ENCODE measurements around the gene SH3TC1. TPM values are rescaled to one million over a fixed set of nuclear protein-coding genes. Genes with fewer than 3 reads are reported as not detected.

SH3TC1 gene
- total and polyA plus RNA-seq, 2 of the 13 experiments (the other 11 are each of a cell fraction or from before 2014, with no cell fraction given): 14.9 to 21.8 TPM

GRCh38 chr4:8278009-8278395, 78.9 kb downstream of the SH3TC1 start:
- FAIRE-seq (no peak), ATAC-seq (no peak), DNase-seq (ENCODE audit: low spot score) (no peak)
- 51% methylated on average over 5 of the region's 6 CpGs for WGBS (ENCODE audit: low lambda C conversion rate)
- POLR2A ChIA-PET: no interaction called here
- intact Hi-C loops (cut with micrococcal nuclease; ENCODE audit: unreplicated experiment) (no loop called here), in situ Hi-C loops (cut with HindIII; ENCODE audit: extremely low pct_ligation_motif_present, low pct_unique_long_range_greater_than_20kb) (no loop called here)
- TF ChIP-seq ZFP82 (CRISPR knock-in tag; IDR thresholded peaks at IDR 0.05; ENCODE audit: borderline replicate concordance) (no peak), TOE1 (CRISPR knock-in tag; IDR thresholded peaks at IDR 0.05) (no peak), RXRB (CRISPR knock-in tag; IDR thresholded peaks at IDR 0.05; ENCODE audit: borderline replicate concordance) (no peak), ZNF510 (CRISPR knock-in tag; IDR thresholded peaks at IDR 0.05; ENCODE audit: low read depth) (no peak), MLXIP (CRISPR knock-in tag; IDR thresholded peaks at IDR 0.05; ENCODE audit: borderline replicate concordance) (no peak), REXO4 (CRISPR knock-in tag; IDR thresholded peaks at IDR 0.05; ENCODE audit: borderline replicate concordance) (no peak)
- TF ChIP-seq, protein P1, sequence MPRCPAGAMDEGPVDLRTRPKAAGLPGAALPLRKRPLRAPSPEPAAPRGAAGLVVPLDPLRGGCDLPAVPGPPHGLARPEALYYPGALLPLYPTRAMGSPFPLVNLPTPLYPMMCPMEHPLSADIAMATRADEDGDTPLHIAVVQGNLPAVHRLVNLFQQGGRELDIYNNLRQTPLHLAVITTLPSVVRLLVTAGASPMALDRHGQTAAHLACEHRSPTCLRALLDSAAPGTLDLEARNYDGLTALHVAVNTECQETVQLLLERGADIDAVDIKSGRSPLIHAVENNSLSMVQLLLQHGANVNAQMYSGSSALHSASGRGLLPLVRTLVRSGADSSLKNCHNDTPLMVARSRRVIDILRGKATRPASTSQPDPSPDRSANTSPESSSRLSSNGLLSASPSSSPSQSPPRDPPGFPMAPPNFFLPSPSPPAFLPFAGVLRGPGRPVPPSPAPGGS (CRISPR knock-in tag; IDR thresholded peaks at IDR 0.05): no peak
- no peaks in the 10 kb centered on the region for H3K4me1 ChIP-seq (ENCODE audit: insufficient read depth, low read length)
- H3K27me3 ChIP-seq (ENCODE audit: control insufficient read depth in 1 of 2, insufficient read depth in 2 of 2, low read length in 2 of 2): peaks cover 14 to 74% of the 10 kb centered on the region in 2 experiments
- no peaks in the 10 kb centered on the region for H4K20me1 ChIP-seq (ENCODE audit: insufficient read depth, low read length)
- H3K27ac ChIP-seq (ENCODE audit: extremely low read length, insufficient read depth, low read length): no peak overlapping the region
- no peaks in the 10 kb centered on the region for H3K9me3 ChIP-seq (ENCODE audit: low read length)
- no peak overlapping the region for H3K4me2 ChIP-seq (ENCODE audit: low read depth, low read length)
- H3K36me3 ChIP-seq (replicated peaks in 1 of 2; ENCODE audit: control insufficient read depth in 1 of 2, insufficient read depth in 2 of 2, low read length in 2 of 2): no peaks in the 10 kb centered on the region
- no peak overlapping the region for H3K9ac ChIP-seq (ENCODE audit: insufficient read depth, low read depth, low read length)
- CTCF ChIA-PET (ENCODE audit: low intra/inter-chr PET ratio, low total read pairs): no interaction called here
- no TSS peak for BruUV-seq (replicated peaks)
- no peaks in the 10 kb centered on the region for H3K79me2 ChIP-seq (ENCODE audit: insufficient read depth, low read length)
- H3K4me3 ChIP-seq (replicated peaks in 1 of 3; ENCODE audit: insufficient read depth in 1 of 3, low read depth in 2 of 3, low read length in 3 of 3): no peak overlapping the region
- H2AFZ ChIP-seq (ENCODE audit: low read length): no peak overlapping the region

Measured in HepG2 (cell line).